H1 (cell line): ENCODE measurements around the gene MAP2K5.

Experiments
- KDM1A ChIP-seq: fragments of 200-600, 300-600 bp; sonication (generic); IDR thresholded peaks from 2 replicates; pipeline ENCODE4 v1.7.1; 2016; ENCODE audit warnings: mild to moderate bottlenecking, low read length, borderline replicate concordance
- RFX5 ChIP-seq: IDR thresholded peaks from 2 replicates; pipeline ENCODE4 v1.6.1; 2011; ENCODE audit warnings: low read depth, low read length, improper control_type of control experiment, borderline replicate concordance
- TF ChIP-seq, protein P1 (sequence below), 3 experiments: IDR thresholded peaks; 1 replicate in 2 of 3; 2 replicates in 1 of 3; pipeline versions ENCODE4 v1.5.1 to v1.6.1; 2011; ENCODE audit warnings: low read length in 3 of 3, mild to moderate bottlenecking in 3 of 3, inconsistent platforms in 2 of 3, low read depth in 1 of 3, moderate library complexity in 1 of 3; ENCODE audit not compliant: insufficient read depth in 1 of 3; ENCODE audit errors: control extremely low read depth in 1 of 3

DNA sequence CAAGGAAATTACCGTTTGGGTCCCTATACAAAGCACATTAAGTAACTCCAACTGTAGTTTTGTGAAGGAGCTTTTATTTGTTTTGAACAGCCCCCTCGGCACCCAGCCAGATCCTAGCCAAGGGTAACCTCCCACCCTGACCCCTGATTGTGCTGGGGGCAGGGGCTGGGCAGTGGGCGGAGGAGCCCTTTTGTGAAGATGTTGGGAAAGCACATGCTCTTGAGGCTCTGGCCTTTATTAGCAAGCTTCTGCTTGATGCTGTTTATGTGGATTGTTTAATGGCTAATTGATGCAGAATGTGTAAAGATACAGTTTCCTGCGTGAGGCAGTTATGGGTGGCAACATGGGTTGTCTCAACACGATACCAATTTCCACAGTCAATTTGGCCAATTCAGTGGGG is 136.5 kb downstream of the MAP2K5 start:
- no peak for TF ChIP-seq KDM1A
- no peak for TF ChIP-seq RFX5
- TF ChIP-seq, protein P1, sequence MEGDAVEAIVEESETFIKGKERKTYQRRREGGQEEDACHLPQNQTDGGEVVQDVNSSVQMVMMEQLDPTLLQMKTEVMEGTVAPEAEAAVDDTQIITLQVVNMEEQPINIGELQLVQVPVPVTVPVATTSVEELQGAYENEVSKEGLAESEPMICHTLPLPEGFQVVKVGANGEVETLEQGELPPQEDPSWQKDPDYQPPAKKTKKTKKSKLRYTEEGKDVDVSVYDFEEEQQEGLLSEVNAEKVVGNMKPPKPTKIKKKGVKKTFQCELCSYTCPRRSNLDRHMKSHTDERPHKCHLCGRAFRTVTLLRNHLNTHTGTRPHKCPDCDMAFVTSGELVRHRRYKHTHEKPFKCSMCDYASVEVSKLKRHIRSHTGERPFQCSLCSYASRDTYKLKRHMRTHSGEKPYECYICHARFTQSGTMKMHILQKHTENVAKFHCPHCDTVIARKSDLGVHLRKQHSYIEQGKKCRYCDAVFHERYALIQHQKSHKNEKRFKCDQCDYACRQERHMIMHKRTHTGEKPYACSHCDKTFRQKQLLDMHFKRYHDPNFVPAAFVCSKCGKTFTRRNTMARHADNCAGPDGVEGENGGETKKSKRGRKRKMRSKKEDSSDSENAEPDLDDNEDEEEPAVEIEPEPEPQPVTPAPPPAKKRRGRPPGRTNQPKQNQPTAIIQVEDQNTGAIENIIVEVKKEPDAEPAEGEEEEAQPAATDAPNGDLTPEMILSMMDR (IDR thresholded peaks at IDR 0.05; ENCODE audit: control extremely low read depth in 1 of 3, insufficient read depth in 1 of 3, low read depth in 1 of 3, low read length in 3 of 3): no peak
